Smooth muscle cell of the brain vasculature (primary cell): ENCODE results near the gene GALNT15.

Experiments used
- DNase-seq: peaks from one replicate; pipeline ENCODE4 v3.0.0-alpha.2; 2012; ENCODE audit warnings: low read depth, low spot score

GALNT15 gene

GRCh38 chr3:16222547-16222946 lies 48.1 kb downstream of the GALNT15 start:
- DNase-seq = no peak

- no peak for DNase-seq
Measured at GRCh38 chr3:16224325-16224724, 49.8 kb downstream of the GALNT15 start.

GRCh38 chr3:16227566-16227965 lies 53.1 kb downstream of the GALNT15 start:
- DNase-seq = no peak

DNA sequence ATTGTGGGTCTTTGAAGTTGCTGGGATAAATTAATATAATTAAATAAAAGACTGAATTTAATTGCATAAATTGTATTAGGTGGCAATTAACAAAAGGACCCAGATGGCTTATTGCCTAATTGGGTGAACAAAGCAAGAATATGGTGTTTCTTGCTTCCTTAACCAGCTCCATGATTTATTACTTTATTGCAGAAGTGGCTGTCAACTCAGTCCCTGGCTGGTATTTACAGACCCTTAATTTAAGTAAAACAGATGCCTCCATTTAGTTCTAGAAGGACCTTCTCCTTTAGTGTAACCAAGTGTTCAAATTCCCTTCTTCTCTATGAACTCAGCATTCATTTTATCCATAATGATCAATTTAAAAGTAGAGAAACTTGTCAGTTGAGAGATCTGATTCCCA lies 55.2 kb downstream of the GALNT15 start:
- no peak for DNase-seq

DNA sequence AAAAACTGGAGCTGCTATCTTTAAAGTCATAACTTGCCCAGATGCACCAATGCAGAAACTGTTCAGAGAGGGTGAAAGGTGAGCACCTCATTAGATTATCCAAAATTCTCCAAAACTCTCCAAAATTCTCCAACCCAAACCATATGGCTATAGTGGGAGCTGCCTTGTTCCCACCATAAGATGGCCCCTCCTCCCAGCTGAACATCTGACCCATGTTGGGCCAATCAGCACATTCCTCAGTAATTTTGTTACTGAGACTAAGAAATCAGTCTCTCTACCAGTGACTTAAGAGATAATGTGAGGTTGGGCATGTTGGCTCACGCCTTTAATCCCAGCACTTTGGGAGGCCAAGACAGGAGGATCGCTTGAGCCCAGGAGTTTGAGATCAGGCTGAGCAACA lies 57.5 kb downstream of the GALNT15 start:
- DNase-seq = no peak

DNA sequence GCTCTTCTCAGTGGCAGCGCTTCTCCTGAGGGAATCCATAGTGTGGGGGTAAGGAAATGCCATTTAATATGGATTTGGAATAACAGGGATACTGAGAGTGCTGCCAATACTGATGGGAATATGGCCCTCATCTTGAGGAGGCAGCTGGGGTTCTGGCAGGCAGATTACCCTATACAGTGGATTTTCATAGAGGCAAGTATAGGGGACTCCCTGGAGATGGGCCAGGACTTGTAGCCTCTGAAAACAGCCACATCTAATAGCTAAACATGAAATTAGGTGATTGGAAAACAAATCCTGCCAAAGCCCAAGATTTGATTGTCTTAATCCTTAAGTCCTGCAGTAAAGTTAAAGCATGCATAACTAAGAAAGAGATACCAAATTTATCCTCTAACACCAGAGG lies 59.3 kb downstream of the GALNT15 start:
- DNase-seq = no peak

DNA sequence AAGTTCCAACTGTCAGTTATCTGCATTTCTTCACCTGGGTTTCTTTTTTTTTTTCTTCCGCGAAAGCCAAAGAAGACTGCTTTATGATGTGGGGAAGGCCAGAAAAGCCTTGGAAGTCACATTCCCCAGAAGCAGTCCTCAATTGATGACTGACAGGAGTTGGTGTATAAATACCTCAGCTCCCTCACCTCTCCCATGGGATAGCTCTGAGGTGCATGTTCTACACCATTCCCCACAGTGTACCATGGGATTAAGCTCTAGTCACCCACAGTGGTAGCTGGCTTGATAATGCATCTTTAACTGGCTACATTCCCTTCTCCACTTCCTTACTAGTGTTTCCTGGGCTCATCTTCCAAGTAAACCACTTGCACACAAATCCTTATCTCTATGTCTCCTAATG lies 59.8 kb downstream of the GALNT15 start:
- no peak for DNase-seq

DNA sequence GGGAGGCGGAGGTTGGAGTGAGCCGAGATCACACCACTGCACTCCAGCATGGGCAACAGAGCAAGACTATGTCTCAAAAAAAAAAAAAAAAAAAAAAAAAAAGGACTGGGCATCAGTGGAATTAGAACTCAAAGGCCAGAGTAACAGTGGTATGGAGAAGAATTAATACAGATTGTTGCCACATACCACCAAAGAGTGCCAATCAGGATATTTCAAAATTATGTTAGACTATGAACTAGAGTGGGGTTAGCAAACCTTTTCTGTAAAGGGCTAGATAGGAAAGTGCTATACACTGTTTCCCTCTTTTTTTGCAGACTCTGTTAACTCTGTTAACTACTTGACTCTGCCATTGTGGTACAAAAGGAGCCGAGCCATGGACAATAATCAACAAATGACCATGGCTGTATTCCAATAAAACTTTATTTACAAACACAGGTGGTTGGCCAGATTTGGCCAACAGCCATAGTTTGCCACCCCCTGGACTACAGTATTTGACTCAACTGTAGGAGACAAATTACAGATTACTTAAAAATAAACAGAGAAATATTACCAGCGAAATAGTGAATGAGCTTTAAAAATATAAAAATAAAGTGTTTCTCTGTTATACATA lies 61.7 kb downstream of the GALNT15 start:
- DNase-seq = no peak

DNA sequence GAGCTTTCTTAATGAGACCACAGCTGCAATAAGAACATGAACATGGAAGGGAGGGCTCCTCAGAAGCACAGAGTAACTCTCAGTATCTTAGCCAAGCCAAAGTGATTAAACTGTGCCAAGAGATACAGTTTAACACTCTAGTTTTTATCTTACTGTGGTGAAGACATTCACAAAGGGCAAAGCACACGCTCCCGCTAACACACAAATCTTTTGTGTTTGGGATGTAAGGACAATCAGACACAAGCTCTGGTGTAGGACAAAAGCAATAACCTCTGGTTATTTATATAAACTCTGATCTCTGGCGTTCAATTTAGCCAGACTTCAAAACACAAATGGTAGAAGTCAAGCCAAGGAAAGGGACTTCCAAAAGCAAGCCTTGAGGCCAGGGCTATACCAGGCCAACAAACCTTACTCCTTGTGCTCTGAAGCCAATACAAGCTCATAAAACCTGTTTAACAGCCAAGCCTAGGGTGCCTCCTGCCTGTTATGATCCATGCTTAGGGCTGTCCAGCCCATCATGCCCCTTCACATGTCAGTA lies 62.4 kb downstream of the GALNT15 start:
- no peak for DNase-seq

GRCh38 chr3:16239086-16239770 lies 64.7 kb downstream of the GALNT15 start:
- DNase-seq = no peak

DNA sequence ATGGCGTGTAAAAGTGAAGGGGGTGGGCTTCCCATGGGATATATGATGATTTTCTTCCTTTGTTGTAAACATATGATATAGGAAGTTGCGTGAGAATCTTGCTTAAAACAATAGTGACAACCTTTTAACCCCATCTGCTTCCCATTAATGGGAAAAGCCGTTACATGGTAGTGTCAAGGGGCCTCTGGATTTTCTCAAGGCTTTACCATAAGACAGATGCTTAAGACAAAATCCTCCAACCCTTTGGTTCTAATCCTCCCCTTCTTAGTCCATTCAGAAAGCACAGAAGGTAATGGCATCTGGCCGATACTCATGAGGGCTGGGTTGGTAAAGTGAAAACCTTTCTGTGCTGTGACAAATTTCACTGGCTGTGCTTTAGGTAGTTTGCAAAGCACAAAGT lies 65.3 kb downstream of the GALNT15 start:
- DNase-seq = no peak

GRCh38 chr3:16240229-16241023 lies 65.9 kb downstream of the GALNT15 start:
- no peak for DNase-seq

- no peak for DNase-seq
Measured at GRCh38 chr3:16241225-16241624, 66.7 kb downstream of the GALNT15 start.

DNA sequence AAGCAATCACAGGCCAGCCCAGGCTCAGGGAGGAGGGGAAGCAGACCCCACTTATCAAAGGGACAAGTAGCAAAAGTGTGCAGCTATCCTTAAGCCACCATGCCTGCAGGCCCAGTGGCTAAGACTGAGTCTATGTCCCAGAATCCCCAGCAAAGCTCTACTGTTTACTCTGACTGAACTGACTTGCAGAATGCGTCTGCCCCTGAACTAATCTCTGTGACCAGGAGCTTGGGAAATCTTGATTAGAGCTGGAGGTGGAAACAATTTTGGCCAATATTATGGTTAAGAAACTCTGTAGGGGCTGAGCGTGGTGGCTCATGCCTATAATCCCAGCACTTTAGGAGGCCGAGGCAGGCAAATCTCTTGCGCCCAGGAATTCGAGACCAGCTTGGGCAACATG lies 67.7 kb downstream of the GALNT15 start:
- DNase-seq = no peak

DNA sequence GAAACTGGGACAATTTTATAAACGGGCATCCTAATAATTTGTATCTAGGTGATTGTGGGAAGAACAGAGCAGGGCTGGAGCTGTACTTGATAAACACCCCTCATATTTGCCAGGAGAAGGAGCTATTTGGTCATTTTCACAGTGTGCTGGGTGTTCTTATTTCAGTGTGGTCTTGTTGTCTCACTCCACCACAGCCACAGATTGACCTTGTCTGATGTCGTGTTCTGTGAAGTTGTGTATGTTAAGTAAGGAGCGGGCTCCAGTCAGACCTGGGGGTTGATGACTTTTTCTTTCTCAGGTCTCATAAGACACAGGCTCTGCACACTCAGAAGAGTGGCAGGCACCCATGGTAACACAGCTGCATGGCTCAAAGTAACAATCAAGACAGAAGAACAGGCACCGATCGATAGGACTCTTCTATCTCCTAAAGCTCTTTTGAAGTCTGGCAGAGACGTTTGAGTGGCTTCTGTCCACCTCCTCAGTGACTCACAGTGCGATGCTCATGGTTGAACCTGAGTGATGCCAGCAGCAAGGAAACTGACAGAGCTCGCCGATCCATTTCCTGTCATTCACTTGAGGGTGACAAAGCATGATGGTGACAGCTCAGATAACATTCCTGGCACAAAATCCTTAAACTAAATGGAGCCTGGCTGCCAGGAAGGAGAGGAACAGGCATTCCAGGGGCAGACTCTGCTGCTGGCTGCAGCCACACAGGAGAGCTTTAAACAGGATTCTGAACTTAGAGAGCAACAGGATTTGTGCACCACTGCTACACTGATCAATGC lies 69.4 kb downstream of the GALNT15 start:
- no peak for DNase-seq

DNA sequence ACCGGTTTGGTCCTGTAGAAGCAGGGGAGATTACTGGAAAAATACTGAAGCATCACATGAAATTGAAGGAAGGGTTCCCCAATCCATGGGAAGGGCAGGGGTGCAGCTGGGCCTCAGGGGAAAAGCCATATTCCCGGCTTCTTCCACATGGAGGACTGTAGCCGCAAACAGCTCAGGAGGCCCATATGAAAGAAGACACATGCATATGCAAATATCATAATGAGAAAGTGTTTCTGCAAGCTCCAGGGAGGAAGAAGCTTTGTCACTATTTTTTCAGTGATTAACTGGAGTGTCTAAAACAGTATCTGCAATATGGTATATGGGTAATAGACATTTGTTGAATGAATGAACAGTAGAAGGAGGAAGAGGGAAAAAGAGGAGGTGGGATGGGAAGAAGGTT lies 71.1 kb downstream of the GALNT15 start:
- no peak for DNase-seq

DNA sequence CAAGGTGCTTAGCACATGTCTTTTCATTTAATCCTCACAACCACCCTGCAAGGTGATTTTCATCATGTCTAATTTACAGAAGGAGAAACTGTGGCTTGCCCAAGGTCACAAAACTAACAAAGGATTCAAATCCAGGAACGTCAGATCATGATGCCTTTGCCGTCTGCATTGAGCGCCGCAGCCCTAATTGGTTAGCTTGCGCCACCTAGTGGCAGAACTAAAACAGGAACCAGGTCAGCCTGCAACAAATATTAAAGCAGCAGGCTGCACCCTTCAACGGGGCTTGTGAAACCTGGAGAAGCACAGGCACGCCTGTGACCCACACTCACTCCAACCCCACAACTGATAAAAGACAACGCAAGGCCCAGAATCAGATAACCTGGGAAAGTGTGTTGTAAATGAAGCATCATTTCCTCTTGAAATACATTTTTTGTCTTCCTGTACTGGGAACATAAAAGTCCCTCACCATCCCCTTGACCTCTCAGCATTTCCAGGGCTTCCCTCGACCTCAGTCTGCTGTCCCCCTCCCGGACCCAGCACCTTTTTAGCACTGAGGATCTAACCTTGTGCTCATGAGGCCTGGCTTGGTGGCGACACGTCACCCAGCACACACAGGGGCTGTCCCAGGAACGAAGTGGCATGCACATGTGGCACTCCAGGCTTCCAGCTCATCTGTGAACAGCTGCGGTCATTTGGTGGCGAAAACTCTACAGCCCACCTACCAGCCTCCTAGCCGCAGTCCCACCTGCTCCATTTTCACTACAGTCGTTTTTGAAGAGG lies 73.0 kb downstream of the GALNT15 start:
- DNase-seq = peak; percentile 66

- DNase-seq = no peak
Measured at GRCh38 chr3:16248556-16248955, 74.1 kb downstream of the GALNT15 start.

DNA sequence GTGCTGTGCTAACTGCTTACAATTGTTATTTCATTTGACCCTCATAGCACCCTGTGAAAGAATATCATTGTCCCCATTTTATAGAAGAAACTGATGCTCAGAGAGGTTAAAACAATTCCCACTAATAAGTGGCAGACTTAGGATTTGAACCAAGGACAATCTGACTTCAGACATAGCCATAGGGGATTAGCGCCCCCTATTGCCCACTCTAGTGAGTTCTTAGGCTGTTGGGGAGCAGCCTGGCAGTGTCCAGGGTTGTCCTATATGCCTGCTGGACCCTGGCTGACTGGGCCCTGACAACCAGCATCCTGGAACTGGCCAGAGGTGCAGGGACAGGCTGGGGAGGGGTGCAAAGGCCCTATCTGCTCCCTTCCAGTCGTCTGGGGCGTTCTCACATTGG lies 74.9 kb downstream of the GALNT15 start:
- no peak for DNase-seq

GRCh38 chr3:16249886-16250285 lies 75.4 kb downstream of the GALNT15 start:
- no peak for DNase-seq
